Uterus (tissue), 2 donors: ENCODE results near the gene COL1A1.

Source experiments
- CTCF ChIP-seq, 4 experiments: fragments of 200-600 bp in 2 of 4; fragments of 450-650 bp in 2 of 4; sonication (generic) in 2 of 4; IDR thresholded peaks; one replicate each; pipeline ENCODE4 v1.5.1; 2016 to 2019; ENCODE audit warnings: antibody characterized with exemption in 4 of 4, mild to moderate bottlenecking in 2 of 4, moderate library complexity in 1 of 4
- POLR2A ChIP-seq, 2 donors: fragments of 450-650 bp; IDR thresholded peaks; one replicate each; pipeline ENCODE4 v1.6.1; 2016; ENCODE audit warnings: antibody characterized with exemption in 2 of 2, mild to moderate bottlenecking in 1 of 2, moderate library complexity in 1 of 2

GRCh38 chr17:50190293-50190602 is 11.2 kb downstream of the COL1A1 start:
- no peak for TF ChIP-seq CTCF (IDR thresholded peaks at IDR 0.05)
- no peak for TF ChIP-seq POLR2A (IDR thresholded peaks at IDR 0.05)
